ENCODE results near the gene TSPAN3.

TSPAN3 gene

DNA sequence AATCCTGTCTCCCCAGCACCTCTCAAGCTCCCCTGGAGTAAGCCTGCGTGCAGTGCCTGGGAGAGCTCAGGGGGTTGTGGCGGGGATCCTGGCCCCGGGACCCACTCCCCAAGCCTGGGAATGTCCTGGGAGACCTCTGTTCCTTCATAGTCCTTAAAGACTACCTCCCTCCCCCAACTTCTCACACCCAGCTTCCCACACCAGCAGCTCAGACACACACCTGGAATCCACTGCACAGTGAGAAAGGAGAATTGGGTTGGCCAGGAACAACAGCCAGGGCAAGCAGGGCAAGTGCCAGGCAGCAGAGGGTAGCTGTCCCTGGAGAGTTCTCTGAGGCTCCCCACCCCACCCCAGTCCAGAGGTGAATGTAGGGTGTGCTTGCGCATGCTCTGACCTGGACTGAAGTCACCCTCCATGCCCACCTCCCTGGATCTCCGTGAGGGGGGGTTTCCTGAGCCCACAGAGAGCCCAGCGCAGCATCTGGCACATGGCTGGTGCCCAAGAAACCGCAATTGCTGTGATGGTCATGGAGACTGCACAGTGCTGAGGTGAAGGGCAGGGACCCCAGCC is 53.7 kb downstream of the TSPAN3 start:
- DNase-seq (ENCODE audit: low read depth): no peak
- TF ChIP-seq, protein P1, sequence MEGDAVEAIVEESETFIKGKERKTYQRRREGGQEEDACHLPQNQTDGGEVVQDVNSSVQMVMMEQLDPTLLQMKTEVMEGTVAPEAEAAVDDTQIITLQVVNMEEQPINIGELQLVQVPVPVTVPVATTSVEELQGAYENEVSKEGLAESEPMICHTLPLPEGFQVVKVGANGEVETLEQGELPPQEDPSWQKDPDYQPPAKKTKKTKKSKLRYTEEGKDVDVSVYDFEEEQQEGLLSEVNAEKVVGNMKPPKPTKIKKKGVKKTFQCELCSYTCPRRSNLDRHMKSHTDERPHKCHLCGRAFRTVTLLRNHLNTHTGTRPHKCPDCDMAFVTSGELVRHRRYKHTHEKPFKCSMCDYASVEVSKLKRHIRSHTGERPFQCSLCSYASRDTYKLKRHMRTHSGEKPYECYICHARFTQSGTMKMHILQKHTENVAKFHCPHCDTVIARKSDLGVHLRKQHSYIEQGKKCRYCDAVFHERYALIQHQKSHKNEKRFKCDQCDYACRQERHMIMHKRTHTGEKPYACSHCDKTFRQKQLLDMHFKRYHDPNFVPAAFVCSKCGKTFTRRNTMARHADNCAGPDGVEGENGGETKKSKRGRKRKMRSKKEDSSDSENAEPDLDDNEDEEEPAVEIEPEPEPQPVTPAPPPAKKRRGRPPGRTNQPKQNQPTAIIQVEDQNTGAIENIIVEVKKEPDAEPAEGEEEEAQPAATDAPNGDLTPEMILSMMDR (conservative IDR thresholded peaks at IDR 0.05; ENCODE audit: control insufficient read depth, insufficient read depth, low read depth, low read length): no peak
- H3K4me3 ChIP-seq (ENCODE audit: control insufficient read depth, low read depth, low read length): no peak overlapping the region

DNA sequence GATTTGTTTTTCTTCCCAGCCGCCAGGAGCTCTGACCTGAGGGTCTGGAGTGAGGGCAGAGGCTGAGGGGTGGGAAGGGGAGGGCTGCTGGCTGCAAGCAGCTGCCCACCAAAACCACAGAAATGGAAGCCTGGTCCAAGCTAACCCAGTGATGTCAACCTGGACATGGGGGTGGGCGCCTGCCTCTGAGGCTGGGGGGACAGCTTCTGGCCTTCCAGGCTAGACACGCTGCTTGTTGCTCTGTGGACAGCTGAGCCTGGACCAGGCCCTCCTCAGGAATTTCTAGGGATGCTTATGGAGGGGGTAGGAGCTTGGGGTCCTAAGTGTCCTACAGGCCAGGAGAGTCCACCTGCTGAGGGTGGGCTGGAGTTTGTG is 54.6 kb downstream of the TSPAN3 start:
- no peak overlapping the region for H3K4me3 ChIP-seq (ENCODE audit: control insufficient read depth, low read depth, low read length)
- no peak for DNase-seq (ENCODE audit: low read depth)
- TF ChIP-seq, protein P1 (conservative IDR thresholded peaks at IDR 0.05; ENCODE audit: control insufficient read depth, insufficient read depth, low read depth, low read length): no peak

DNA sequence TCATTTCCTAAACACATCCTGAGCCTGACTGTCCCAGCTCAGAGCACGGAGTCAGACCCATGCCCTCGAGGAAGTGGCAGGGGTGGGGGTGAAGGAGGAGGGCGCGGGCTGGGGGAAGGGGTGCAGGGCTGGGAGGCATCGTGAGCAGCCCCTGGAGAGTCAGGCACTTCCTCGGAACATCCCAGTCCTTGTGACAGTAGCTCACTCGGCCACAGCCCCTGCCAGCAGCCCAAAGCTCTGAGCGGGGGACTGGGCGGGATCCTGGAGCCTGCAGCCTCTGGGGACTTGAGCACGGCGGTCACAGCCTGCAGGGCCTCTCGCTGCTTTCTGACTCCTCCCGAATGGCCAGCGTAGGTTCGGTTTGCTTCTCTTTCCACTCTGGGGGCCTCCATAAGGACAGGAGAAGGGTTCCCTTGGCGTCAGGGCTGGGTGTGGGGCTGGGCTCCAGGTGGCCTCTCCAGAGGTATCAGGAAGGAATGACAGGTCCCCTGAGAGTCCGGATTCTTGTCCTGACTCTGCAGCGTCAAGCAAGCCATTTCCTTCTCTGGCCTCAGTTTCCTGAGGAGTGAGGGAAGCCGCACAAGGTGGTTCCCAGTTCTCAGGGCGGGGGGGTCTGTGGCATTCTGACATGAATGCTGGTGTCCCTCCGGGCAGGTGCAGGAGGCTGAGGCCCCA is 55.1 kb downstream of the TSPAN3 start:
- DNase-seq (ENCODE audit: low read depth): no peak
- no peak overlapping the region for H3K4me3 ChIP-seq (ENCODE audit: control insufficient read depth, low read depth, low read length)
- TF ChIP-seq, protein P1 (conservative IDR thresholded peaks at IDR 0.05; ENCODE audit: control insufficient read depth, insufficient read depth, low read depth, low read length): no peak

DNA sequence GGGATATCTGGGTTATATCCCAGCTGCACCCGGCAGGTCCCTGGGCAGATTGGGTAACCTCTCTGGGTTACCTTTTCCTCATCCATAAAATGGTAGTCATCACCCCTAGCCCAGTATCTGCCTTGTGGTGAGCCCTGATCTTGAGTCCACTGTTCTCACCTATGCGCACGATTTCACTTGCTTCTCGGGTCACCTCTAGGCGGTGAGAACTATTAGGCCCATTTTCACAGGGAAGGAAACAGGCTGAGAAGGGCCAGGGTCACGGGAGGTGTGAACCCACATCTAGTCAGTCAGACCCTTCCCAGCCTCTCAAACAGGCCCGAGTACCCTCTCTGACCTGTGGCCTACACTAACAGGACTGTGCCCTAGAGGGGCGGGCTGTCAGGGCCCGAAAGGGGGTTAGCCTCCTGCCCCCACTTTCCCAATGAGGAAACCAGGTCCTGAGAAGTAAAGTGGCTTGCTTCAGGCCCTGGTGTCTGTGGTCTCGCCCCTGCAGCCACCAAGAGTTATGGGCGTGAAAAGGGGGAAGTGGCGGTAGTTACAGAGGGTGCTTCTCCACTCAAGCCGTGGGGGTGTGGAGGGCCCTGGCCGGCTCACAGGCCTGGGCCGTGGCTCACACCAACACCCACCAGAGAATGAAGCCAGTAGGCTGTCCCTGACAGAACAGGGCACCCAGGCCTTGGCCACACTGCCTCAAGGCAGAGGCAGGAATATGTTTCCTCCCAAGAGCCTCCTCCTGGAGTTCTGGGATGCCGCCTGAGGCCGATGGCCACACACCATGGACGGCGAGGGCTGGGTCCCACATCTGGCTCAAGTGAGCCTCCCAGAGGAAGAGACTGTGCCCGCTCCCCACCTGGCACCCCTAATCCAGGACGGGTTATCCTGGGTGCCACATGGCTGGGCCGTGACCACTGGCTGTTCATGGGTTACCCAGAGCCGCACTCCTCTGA is 56.5 kb downstream of the TSPAN3 start:
- TF ChIP-seq, protein P1 (conservative IDR thresholded peaks at IDR 0.05; ENCODE audit: control insufficient read depth, insufficient read depth, low read depth, low read length): no peak
- DNase-seq (ENCODE audit: low read depth): no peak
- no peak overlapping the region for H3K4me3 ChIP-seq (ENCODE audit: control insufficient read depth, low read depth, low read length)

DNA sequence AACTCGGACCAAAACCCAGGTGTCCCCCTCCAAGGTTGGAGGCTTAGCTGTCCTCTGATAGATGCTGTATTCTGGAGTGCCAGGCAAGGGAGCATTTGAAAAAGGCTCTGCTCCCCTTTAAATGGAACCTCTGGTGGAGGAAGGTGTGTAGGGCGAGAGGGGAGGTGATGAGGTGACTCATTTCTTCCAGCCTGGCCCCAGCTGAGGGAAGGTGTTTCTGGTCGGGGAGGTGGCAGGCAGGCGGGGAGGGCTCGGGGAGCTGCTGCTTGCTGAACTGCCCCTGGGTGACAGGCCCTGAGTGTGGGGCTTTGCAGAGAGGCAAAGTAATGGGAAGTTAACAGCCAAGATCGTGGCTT is 57.2 kb downstream of the TSPAN3 start:
- TF ChIP-seq, protein P1 (conservative IDR thresholded peaks at IDR 0.05; ENCODE audit: control insufficient read depth, insufficient read depth, low read depth, low read length): no peak
- DNase-seq (ENCODE audit: low read depth): no peak
- no peak overlapping the region for H3K4me3 ChIP-seq (ENCODE audit: control insufficient read depth, low read depth, low read length)

DNA sequence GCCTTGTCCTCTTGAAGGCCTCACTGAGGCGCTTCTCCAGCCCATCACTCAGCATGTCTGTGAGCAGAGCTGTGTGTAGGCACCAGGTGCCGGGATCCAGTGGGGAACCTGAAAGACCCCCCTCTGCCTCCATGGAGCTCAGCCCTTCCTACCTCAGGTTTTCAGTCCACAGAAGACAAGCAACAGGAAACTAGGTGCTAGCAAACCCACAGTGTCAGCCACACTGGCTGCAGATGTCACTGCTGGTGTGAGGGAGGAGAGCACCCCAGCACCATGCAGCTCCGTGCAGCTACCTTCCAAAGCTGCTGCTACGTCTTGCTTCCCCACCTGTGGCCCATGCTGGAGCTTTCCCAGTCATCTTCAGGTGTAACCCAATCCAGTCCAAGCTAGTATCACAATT is 58.0 kb downstream of the TSPAN3 start:
- no peak overlapping the region for H3K4me3 ChIP-seq (ENCODE audit: control insufficient read depth, low read depth, low read length)
- TF ChIP-seq, protein P1 (conservative IDR thresholded peaks at IDR 0.05; ENCODE audit: control insufficient read depth, insufficient read depth, low read depth, low read length): no peak
- no peak for DNase-seq (ENCODE audit: low read depth)

Data from fibroblast of mammary gland (primary cell).